Mucosa of descending colon (tissue), 3 donors: ENCODE results near the gene C14orf132. TPM values are rescaled to one million over a fixed set of nuclear protein-coding genes. Genes with fewer than 3 reads are reported as not detected.

Experiments used
- ATAC-seq: fragments of 200-7000 bp; cut with Tn5 transposase; one replicate; pipeline ENCODE4 v1.9.1; 2020; ENCODE audit warnings: mild to moderate bottlenecking, moderate library complexity
- DNase-seq, 3 donors: peaks; one replicate each; pipeline ENCODE4 v3.0.0-alpha.2; 2020
- H3K36me3 ChIP-seq: fragments of 200-600 bp; one replicate; pipeline ENCODE4 v1.8.0; 2021; ENCODE audit warnings: low read depth, mild to moderate bottlenecking
- H3K4me1 ChIP-seq: fragments of 200-600 bp; one replicate; pipeline ENCODE4 v1.8.0; 2021; ENCODE audit warnings: low read depth, mild to moderate bottlenecking
- H3K4me3 ChIP-seq: fragments of 200-600 bp; one replicate; pipeline ENCODE4 v1.8.0; 2021; ENCODE audit warnings: mild to moderate bottlenecking
- H3K9me3 ChIP-seq: fragments of 200-600 bp; one replicate; pipeline ENCODE4 v1.8.0; 2021; ENCODE audit warnings: mild to moderate bottlenecking
- CTCF ChIP-seq: fragments of 200-600 bp; IDR thresholded peaks from one replicate; pipeline ENCODE4 v1.8.0; 2022; ENCODE audit warnings: antibody characterized with exemption, mild to moderate bottlenecking
- intact Hi-C, 2 donors: fragments of 100-400 bp; cut with DNase I in 1 of 2; cut with micrococcal nuclease in 1 of 2; formaldehyde crosslinking; loops; one replicate each; pipeline versions ENCODE4 v1.11.0 to v1.11.1; 2022; cut with DNase I, micrococcal nuclease
- total RNA-seq, 3 donors: library from RNA; stranded (reverse); fragmentation: NEBNext Ultra II Directional in 2 of 3; extraction: Animal tissue kit (Norgen Biotek cat#: 25700) in 2 of 3; gene quantifications; one replicate each; pipeline versions ENCODE4 v1.2.1 to v1.2.4, GENCODE V29; 2021 to 2023
- donor health status: DM: no; HTN: no; CAD: no; lungs with moderate emphysema.
- donor health status: DM: no; HTN: no; CAD: no.
- donor health status: DM: no; HTN: yes; CAD: no.

The C14orf132 gene
- total RNA-seq, 3 donors from 2014 or later, result 1.8 to 21.8 (median 4.9) TPM

GRCh38 chr14:96078625-96079016, 39.5 kb downstream of the C14orf132 start:
- intact Hi-C loops, result no loop called here
- H3K36me3 ChIP-seq, result no peaks in the 10 kb centered on the region
- no peak for DNase-seq
- no peak overlapping the region for H3K4me3 ChIP-seq
- no peak for TF ChIP-seq CTCF
- no peak for ATAC-seq
- no peaks in the 10 kb centered on the region for H3K9me3 ChIP-seq
- H3K4me1 ChIP-seq, result no peaks in the 10 kb centered on the region

GRCh38 chr14:96079066-96079465, 39.9 kb downstream of the C14orf132 start:
- no peak overlapping the region for H3K4me3 ChIP-seq
- H3K4me1 ChIP-seq, result no peaks in the 10 kb centered on the region
- intact Hi-C loops, result no loop called here
- no peaks in the 10 kb centered on the region for H3K9me3 ChIP-seq
- ATAC-seq (no peak), DNase-seq (no peak)
- TF ChIP-seq CTCF, result no peak
- no peaks in the 10 kb centered on the region for H3K36me3 ChIP-seq

- H3K4me1 ChIP-seq, result no peaks in the 10 kb centered on the region
- intact Hi-C loops, result no loop called here
- H3K36me3 ChIP-seq, result no peaks in the 10 kb centered on the region
- no peak for TF ChIP-seq CTCF
- no peaks in the 10 kb centered on the region for H3K9me3 ChIP-seq
- ATAC-seq, result no peak
- no peak overlapping the region for H3K4me3 ChIP-seq
- DNase-seq, result no peak
Observed at GRCh38 chr14:96080571-96080970, 41.4 kb downstream of the C14orf132 start.

GRCh38 chr14:96081224-96081623, 42.1 kb downstream of the C14orf132 start:
- H3K4me3 ChIP-seq, result no peak overlapping the region
- no peak for DNase-seq
- no peak for TF ChIP-seq CTCF
- no peaks in the 10 kb centered on the region for H3K9me3 ChIP-seq
- intact Hi-C loops, result no loop called here
- no peak for ATAC-seq
- H3K36me3 ChIP-seq, result no peaks in the 10 kb centered on the region
- no peaks in the 10 kb centered on the region for H3K4me1 ChIP-seq

- intact Hi-C loops, result no loop called here
- ATAC-seq, result no peak
- DNase-seq, result no peak
- Histone ChIP-seq H3K9me3 (no peaks in the 10 kb centered on the region), H3K4me3 (no peak overlapping the region), H3K36me3 (no peaks in the 10 kb centered on the region), H3K4me1 (no peaks in the 10 kb centered on the region)
- TF ChIP-seq CTCF, result no peak
Observed at GRCh38 chr14:96081767-96082400, 42.7 kb downstream of the C14orf132 start.
